ENCODE measurements around the gene CD81.

- TF ChIP-seq CREB1 (CRISPR knock-in tag; IDR thresholded peaks at IDR 0.05; ENCODE audit: low read depth) (no peak), CTCF (conservative IDR thresholded peaks at IDR 0.05; ENCODE audit: low read depth in 2 of 2) (no peak), POLR2AphosphoS5 (IDR thresholded peaks at IDR 0.05; ENCODE audit: low read depth) (no peak), EZH2 (IDR thresholded peaks at IDR 0.05; ENCODE audit: low read depth, unreplicated experiment) (no peak), EZH2phosphoT487 (IDR thresholded peaks at IDR 0.05; ENCODE audit: unreplicated experiment) (no peak), ZNF331 (CRISPR knock-in tag; IDR thresholded peaks at IDR 0.05; ENCODE audit: low read depth) (no peak), REST (IDR thresholded peaks at IDR 0.05; ENCODE audit: unreplicated experiment) (no peak), JUNB (IDR thresholded peaks at IDR 0.05; ENCODE audit: unreplicated experiment) (no peak), ETS1 (IDR thresholded peaks at IDR 0.05) (no peak), NANOG (IDR thresholded peaks at IDR 0.05; ENCODE audit: borderline replicate concordance) (no peak), ZNF114 (CRISPR knock-in tag; IDR thresholded peaks at IDR 0.05) (no peak)
These were observed 62.7 kb downstream of the CD81 start for GRCh38 chr11:2439820-2440219.
